ENCODE results near the gene ENPP3. TPM values are rescaled to one million over a fixed set of nuclear protein-coding genes. Genes with fewer than 3 reads are reported as not detected.

Gene ENPP3
- total RNA-seq, 1 donor from 2014 or later, result 0.14 TPM

DNA sequence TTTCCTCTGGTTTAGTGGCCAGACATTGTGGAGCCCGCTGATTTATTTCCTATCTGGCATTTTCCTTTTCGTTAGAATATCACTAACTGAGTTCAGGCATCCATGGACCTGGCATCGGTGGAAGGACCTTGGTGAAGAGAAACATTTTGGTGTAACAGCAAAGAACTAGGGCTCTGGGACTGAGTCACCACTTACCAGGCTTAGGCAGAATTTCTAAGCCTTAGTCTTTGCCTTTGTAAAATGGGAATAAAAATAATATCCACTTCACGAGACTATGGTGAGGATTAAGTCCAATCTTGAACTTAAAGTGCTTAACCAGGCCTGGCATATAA lies 128.7 kb downstream of the ENPP3 start:
- Mint-ChIP-seq H3K27ac (ENCODE audit: unreplicated experiment) (no peak overlapping the region), H3K4me1 (no peaks in the 10 kb centered on the region), H3K9me3 (peaks cover 2% of the 10 kb centered on the region), H3K36me3 (ENCODE audit: low read depth) (no peaks in the 10 kb centered on the region), H3K27me3 (ENCODE audit: low read depth) (no peaks in the 10 kb centered on the region), H3K4me3 (no peak overlapping the region)
- no peak for DNase-seq (ENCODE audit: low read depth, low spot score)
- TF ChIP-seq, protein P1, sequence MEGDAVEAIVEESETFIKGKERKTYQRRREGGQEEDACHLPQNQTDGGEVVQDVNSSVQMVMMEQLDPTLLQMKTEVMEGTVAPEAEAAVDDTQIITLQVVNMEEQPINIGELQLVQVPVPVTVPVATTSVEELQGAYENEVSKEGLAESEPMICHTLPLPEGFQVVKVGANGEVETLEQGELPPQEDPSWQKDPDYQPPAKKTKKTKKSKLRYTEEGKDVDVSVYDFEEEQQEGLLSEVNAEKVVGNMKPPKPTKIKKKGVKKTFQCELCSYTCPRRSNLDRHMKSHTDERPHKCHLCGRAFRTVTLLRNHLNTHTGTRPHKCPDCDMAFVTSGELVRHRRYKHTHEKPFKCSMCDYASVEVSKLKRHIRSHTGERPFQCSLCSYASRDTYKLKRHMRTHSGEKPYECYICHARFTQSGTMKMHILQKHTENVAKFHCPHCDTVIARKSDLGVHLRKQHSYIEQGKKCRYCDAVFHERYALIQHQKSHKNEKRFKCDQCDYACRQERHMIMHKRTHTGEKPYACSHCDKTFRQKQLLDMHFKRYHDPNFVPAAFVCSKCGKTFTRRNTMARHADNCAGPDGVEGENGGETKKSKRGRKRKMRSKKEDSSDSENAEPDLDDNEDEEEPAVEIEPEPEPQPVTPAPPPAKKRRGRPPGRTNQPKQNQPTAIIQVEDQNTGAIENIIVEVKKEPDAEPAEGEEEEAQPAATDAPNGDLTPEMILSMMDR (conservative IDR thresholded peaks at IDR 0.05), result no peak

DNA sequence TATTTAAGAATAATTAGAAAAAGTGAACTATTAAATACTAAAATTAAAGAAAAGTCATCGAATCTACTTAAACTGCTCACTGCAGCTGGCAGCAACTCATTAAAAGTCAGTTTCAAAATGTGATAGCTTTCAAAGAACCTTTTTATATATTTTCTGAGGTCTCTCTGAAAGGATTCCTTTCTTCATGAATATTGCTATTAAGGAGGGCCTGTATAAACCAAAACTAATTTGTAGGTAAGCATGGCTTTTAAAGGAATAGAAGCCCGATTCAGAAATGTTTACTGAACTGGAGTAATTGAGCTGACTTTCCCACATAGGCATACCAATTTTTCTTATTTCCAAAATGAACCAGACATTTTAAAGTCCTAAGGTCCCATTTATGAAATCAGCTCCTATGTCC lies 129.5 kb downstream of the ENPP3 start:
- H3K27me3 Mint-ChIP-seq (ENCODE audit: low read depth), result no peaks in the 10 kb centered on the region
- no peaks in the 10 kb centered on the region for H3K4me1 Mint-ChIP-seq
- DNase-seq (ENCODE audit: low read depth, low spot score), result no peak
- peaks cover 2% of the 10 kb centered on the region for H3K9me3 Mint-ChIP-seq
- H3K36me3 Mint-ChIP-seq (ENCODE audit: low read depth), result no peaks in the 10 kb centered on the region
- TF ChIP-seq, protein P1 (conservative IDR thresholded peaks at IDR 0.05), result no peak
- no peak overlapping the region for H3K4me3 Mint-ChIP-seq
- H3K27ac Mint-ChIP-seq (ENCODE audit: unreplicated experiment), result no peak overlapping the region

DNA sequence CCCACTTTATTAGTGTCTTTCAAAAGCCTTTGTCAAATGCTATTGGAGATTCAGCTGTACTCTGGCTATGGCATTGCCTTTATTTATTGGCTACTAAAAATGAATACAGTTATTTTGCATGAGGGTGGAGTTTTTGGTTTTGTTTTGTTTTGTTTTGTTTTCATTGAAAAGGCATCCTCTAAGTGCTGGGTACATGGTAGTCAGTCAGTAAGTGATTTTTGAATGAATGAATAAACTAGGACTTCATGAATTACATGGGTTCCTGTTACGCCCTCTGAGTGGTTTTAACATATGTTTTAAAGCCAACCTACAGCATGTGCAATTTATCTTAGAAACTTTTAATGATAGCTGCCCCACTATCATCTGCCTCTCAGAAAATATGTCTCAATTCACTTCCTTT lies 131.9 kb downstream of the ENPP3 start:
- H3K36me3 Mint-ChIP-seq (ENCODE audit: low read depth), result no peaks in the 10 kb centered on the region
- TF ChIP-seq, protein P1 (conservative IDR thresholded peaks at IDR 0.05), result no peak
- DNase-seq (ENCODE audit: low read depth, low spot score), result no peak

DNA sequence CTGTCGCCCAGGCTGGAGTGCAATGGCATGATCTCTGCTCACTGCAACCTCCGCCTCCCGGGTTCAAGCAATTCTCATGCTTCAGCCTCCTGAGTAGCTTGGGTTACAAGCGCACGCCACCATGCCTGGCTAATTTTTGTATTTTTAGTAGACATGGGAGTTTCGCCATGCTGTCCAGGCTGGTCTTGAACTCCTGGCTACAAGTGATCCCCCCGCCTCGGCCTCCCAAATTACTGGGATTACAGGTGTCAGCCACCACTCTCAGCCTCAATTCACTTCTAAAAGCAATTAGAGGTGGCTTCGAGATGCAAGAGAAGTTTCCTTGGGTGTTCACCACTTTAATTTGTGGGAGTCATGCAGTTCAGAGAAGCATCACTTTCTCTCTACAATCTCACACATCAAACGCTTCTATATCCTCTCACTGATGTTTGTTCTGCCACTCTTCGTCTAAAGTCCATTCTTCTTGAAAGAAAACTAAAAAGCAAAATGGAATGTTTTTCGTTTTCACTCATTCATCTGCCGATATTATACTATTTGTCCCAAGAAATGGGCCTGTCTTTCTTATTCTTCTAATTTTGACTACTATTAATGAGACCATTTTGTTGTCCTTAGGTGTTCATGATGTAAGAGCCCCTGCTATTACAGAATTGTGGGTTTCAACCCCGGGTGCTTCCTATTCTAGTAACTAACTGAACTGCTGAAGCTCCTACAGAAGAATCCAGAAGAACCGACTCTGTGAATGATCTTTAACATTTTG lies 132.5 kb downstream of the ENPP3 start:
- Mint-ChIP-seq H3K27me3 (ENCODE audit: low read depth) (no peaks in the 10 kb centered on the region), H3K36me3 (ENCODE audit: low read depth) (no peaks in the 10 kb centered on the region)
- DNase-seq (ENCODE audit: low read depth, low spot score), result no peak

More for the DNA sequence above, 131.9 kb downstream of the ENPP3 start:
- Mint-ChIP-seq H3K9me3 (peaks cover 2% of the 10 kb centered on the region), H3K27me3 (ENCODE audit: low read depth) (no peaks in the 10 kb centered on the region), H3K4me3 (no peak overlapping the region), H3K27ac (ENCODE audit: unreplicated experiment) (no peak overlapping the region), H3K4me1 (no peaks in the 10 kb centered on the region)

DNA sequence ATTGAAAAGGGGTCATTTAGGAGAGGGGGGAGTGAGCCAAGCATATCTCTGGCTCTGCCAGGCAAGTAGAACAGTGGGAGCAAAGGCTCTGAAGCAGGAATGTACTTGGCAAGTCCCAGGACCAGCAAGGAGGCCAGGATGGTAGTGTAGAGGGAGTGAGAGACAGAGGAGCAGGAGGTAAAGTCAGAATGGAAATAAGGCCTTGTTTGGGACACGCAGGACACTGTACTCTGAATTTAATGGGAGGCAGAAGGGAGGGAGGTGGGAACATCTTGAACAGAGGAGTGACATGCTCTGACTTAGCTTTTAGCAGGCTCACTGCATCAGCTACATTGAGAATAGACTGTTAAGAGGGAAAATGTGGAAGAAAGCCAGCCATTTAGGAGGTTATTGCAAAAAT lies 133.7 kb downstream of the ENPP3 start:
- no peak overlapping the region for H3K4me3 Mint-ChIP-seq
- H3K27me3 Mint-ChIP-seq (ENCODE audit: low read depth), result no peaks in the 10 kb centered on the region
- H3K9me3 Mint-ChIP-seq, result peaks cover 2% of the 10 kb centered on the region
- H3K27ac Mint-ChIP-seq (ENCODE audit: unreplicated experiment), result no peak overlapping the region
- H3K36me3 Mint-ChIP-seq (ENCODE audit: low read depth), result no peaks in the 10 kb centered on the region
- H3K4me1 Mint-ChIP-seq, result no peaks in the 10 kb centered on the region
- no peak for DNase-seq (ENCODE audit: low read depth, low spot score)
- TF ChIP-seq, protein P1 (conservative IDR thresholded peaks at IDR 0.05), result no peak

More for the DNA sequence above, 132.5 kb downstream of the ENPP3 start:
- Mint-ChIP-seq H3K4me3 (no peak overlapping the region), H3K27ac (ENCODE audit: unreplicated experiment) (no peak overlapping the region), H3K4me1 (no peaks in the 10 kb centered on the region), H3K9me3 (peaks cover 2% of the 10 kb centered on the region)
- TF ChIP-seq, protein P1 (conservative IDR thresholded peaks at IDR 0.05), result no peak

Measured in neural crest cell (in vitro differentiated cells).